Measurements from ENCODE around the gene PPP4R3A. TPM values are rescaled to one million over a fixed set of nuclear protein-coding genes. Genes with fewer than 3 reads are reported as not detected.
"Not testable (repeated sequence)": the region's sequence is repeated elsewhere in the genome, so short reads cannot be mapped to it uniquely, and the experiment has no call there.

PPP4R3A gene
- total RNA-seq, 1 experiment from 2014 or later, result 74.4 TPM

GRCh38 chr14:91496790-91497189 lies 13.3 kb downstream of the PPP4R3A start:
- H3K27me3 ChIP-seq (ENCODE audit: low read length), result no peaks in the 10 kb centered on the region
- ChIA-PET CTCF (no interaction called here), POLR2A (ENCODE audit: unreplicated experiment) (no interaction called here)
- intact Hi-C loops (cut with micrococcal nuclease), result no loop called here
- no peaks in the 10 kb centered on the region for H3K9me2 ChIP-seq (replicated peaks; ENCODE audit: low read length)
- peaks cover 99% of the 10 kb centered on the region for H3K79me2 ChIP-seq (ENCODE audit: low read length)
- no peak overlapping the region for H2AFZ ChIP-seq (ENCODE audit: low read length)
- BruUV-seq (replicated peaks), result no TSS peak
- no peak overlapping the region for H3K4me3 ChIP-seq (ENCODE audit: low read length)
- H3K9ac ChIP-seq (ENCODE audit: low read length), result no peak overlapping the region
- TF ChIP-seq CTCF (conservative IDR thresholded peaks at IDR 0.05; ENCODE audit: low read depth, low read length) (no peak), EZH2 (IDR thresholded peaks at IDR 0.05; ENCODE audit: low read length, unreplicated experiment) (no peak), EZH2phosphoT487 (IDR thresholded peaks at IDR 0.05; ENCODE audit: borderline replicate concordance, low read length) (no peak)
- H3K4me1 ChIP-seq (ENCODE audit: insufficient read depth, low read length), result peaks cover 10% of the 10 kb centered on the region; the same call in 1 of the 2 replicates
- no peaks in the 10 kb centered on the region for H3K9me3 ChIP-seq (ENCODE audit: low read length)
- H3K27ac ChIP-seq (ENCODE audit: low read length), result no peak overlapping the region
- ATAC-seq (no peak), DNase-seq (no peak)
- H3K4me2 ChIP-seq (ENCODE audit: low read length), result no peak overlapping the region
- no peaks in the 10 kb centered on the region for H3F3A ChIP-seq (ENCODE audit: low read length, unreplicated experiment)
- peaks cover 68% of the 10 kb centered on the region for H4K20me1 ChIP-seq (ENCODE audit: low read length)
- H3K36me3 ChIP-seq (ENCODE audit: low read depth, low read length), result peaks cover 7% of the 10 kb centered on the region; the same call in 1 of the 2 replicates

GRCh38 chr14:91494392-91495065 lies 15.6 kb downstream of the PPP4R3A start:
- H3K9me2 ChIP-seq (replicated peaks; ENCODE audit: low read length); POLR2A ChIA-PET (ENCODE audit: unreplicated experiment); H3K9me3 ChIP-seq (ENCODE audit: low read length); CTCF ChIA-PET; H3K27ac ChIP-seq (ENCODE audit: low read length); H3K9ac ChIP-seq (ENCODE audit: low read length); intact Hi-C loops (cut with micrococcal nuclease); BruUV-seq (replicated peaks); H3K4me3 ChIP-seq (ENCODE audit: low read length); H3K4me2 ChIP-seq (ENCODE audit: low read length); H2AFZ ChIP-seq (ENCODE audit: low read length); ATAC-seq; DNase-seq; H3K27me3 ChIP-seq (ENCODE audit: low read length); H3F3A ChIP-seq (ENCODE audit: low read length, unreplicated experiment): not testable (repeated sequence)
- H4K20me1 ChIP-seq (ENCODE audit: low read length), result peaks cover 55% of the 10 kb centered on the region
- H3K79me2 ChIP-seq (ENCODE audit: low read length), result peaks cover 98% of the 10 kb centered on the region
- peaks cover 12% of the 10 kb centered on the region for H3K36me3 ChIP-seq (ENCODE audit: low read depth, low read length)
- H3K4me1 ChIP-seq (ENCODE audit: insufficient read depth, low read length), result peaks cover 10% of the 10 kb centered on the region; the same call in 1 of the 2 replicates

GRCh38 chr14:91493169-91493568 lies 16.9 kb downstream of the PPP4R3A start:
- Histone ChIP-seq H3K9me2 (replicated peaks; ENCODE audit: low read length) (no peaks in the 10 kb centered on the region), H2AFZ (ENCODE audit: low read length) (no peak overlapping the region), H3K4me1 (ENCODE audit: insufficient read depth, low read length) (peaks cover 10% of the 10 kb centered on the region; the same call in 1 of the 2 replicates), H3K9ac (ENCODE audit: low read length) (no peak overlapping the region), H3K36me3 (ENCODE audit: low read depth, low read length) (peaks cover 18% of the 10 kb centered on the region), H3F3A (ENCODE audit: low read length, unreplicated experiment) (no peaks in the 10 kb centered on the region), H3K27ac (ENCODE audit: low read length) (no peak overlapping the region), H4K20me1 (ENCODE audit: low read length) (peaks cover 57% of the 10 kb centered on the region), H3K4me3 (ENCODE audit: low read length) (no peak overlapping the region), H3K27me3 (ENCODE audit: low read length) (no peaks in the 10 kb centered on the region), H3K9me3 (ENCODE audit: low read length) (no peaks in the 10 kb centered on the region), H3K79me2 (ENCODE audit: low read length) (peaks cover 99% of the 10 kb centered on the region), H3K4me2 (ENCODE audit: low read length) (no peak overlapping the region)
- DNase-seq (no peak), ATAC-seq (no peak)
- POLR2A ChIA-PET (ENCODE audit: unreplicated experiment), result no interaction called here
- intact Hi-C loops (cut with micrococcal nuclease), result no loop called here
- no TSS peak for BruUV-seq (replicated peaks)
- TF ChIP-seq EZH2 (IDR thresholded peaks at IDR 0.05; ENCODE audit: low read length, unreplicated experiment) (no peak), CTCF (conservative IDR thresholded peaks at IDR 0.05; ENCODE audit: low read depth, low read length) (no peak), EZH2phosphoT487 (IDR thresholded peaks at IDR 0.05; ENCODE audit: borderline replicate concordance, low read length) (no peak)
- CTCF ChIA-PET, result no interaction called here

Data from PC-3 (cell line).